HG02840 (cell line): ENCODE results near the gene IGF2.

Experiments
- ATAC-seq: cut with Tn5 transposase; IDR thresholded peaks from one replicate; pipeline ENCODE4 v1.9.1; 2021; ENCODE audit warnings: mild to moderate bottlenecking, moderate library complexity, moderate number of reproducible peaks; ENCODE audit not compliant: unreplicated experiment, low FRiP score

Gene IGF2

GRCh38 chr11:2138431-2139122 lies 612 bp downstream of the IGF2 start:
- ATAC-seq, result no peak

- no peak for ATAC-seq
Observed at GRCh38 chr11:2138068-2138430, 1.1 kb downstream of the IGF2 start.

GRCh38 chr11:2137202-2138067 lies 1.8 kb downstream of the IGF2 start:
- no peak for ATAC-seq

- ATAC-seq, result no peak
Observed at GRCh38 chr11:2136952-2137201, 2.3 kb downstream of the IGF2 start.

GRCh38 chr11:2136209-2136951 lies 2.8 kb downstream of the IGF2 start:
- no peak for ATAC-seq

GRCh38 chr11:2135648-2136201 lies 3.5 kb downstream of the IGF2 start:
- no peak for ATAC-seq

GRCh38 chr11:2135018-2135569 lies 4.1 kb downstream of the IGF2 start:
- ATAC-seq, result no peak

- no peak for ATAC-seq
Observed at GRCh38 chr11:2134022-2135010, 4.9 kb downstream of the IGF2 start.

- ATAC-seq, result no peak
Observed at GRCh38 chr11:2133241-2134021, 5.8 kb downstream of the IGF2 start.

- ATAC-seq, result no peak
Observed at GRCh38 chr11:2132874-2133240, 6.3 kb downstream of the IGF2 start.

GRCh38 chr11:2132246-2132645 lies 6.9 kb downstream of the IGF2 start:
- no peak for ATAC-seq

- no peak for ATAC-seq
Observed at GRCh38 chr11:2131371-2132236, 7.6 kb downstream of the IGF2 start.

- ATAC-seq, result no peak
Observed at GRCh38 chr11:2130881-2131352, 8.3 kb downstream of the IGF2 start.

- no peak for ATAC-seq
Observed at GRCh38 chr11:2129699-2130366, 9.4 kb downstream of the IGF2 start.

- ATAC-seq, result no peak
Observed at GRCh38 chr11:2129308-2129698, 9.9 kb downstream of the IGF2 start.

GRCh38 chr11:2128511-2129307 lies 10.5 kb downstream of the IGF2 start:
- ATAC-seq, result no peak

GRCh38 chr11:2128130-2128510 lies 11.1 kb downstream of the IGF2 start:
- ATAC-seq, result no peak
